Urinary bladder (tissue), 4 donors: ENCODE data around the gene SSX3. TPM values are rescaled to one million over a fixed set of nuclear protein-coding genes. Genes with fewer than 3 reads are reported as not detected.
"Not testable (repeated sequence)": the region's sequence is repeated elsewhere in the genome, so short reads cannot be mapped to it uniquely, and the experiment has no call there.

ENCODE experiments used
- DNase-seq: peaks from one replicate; pipeline ENCODE4 v3.0.0-alpha.2; 2015; ENCODE audit errors: extremely low spot score
- H3K27ac ChIP-seq: one replicate; pipeline ENCODE4 v1.5.1; 2013; ENCODE audit warnings: low read depth, mild to moderate bottlenecking, moderate library complexity
- H3K36me3 ChIP-seq: one replicate; pipeline ENCODE4 v1.6.1; 2013; ENCODE audit warnings: mild to moderate bottlenecking, moderate library complexity; ENCODE audit not compliant: insufficient read depth
- H3K4me1 ChIP-seq: one replicate; pipeline ENCODE4 v1.6.1; 2013; ENCODE audit warnings: mild to moderate bottlenecking, moderate library complexity; ENCODE audit not compliant: insufficient read depth
- H3K4me3 ChIP-seq: one replicate; pipeline ENCODE4 v1.5.1; 2013; ENCODE audit warnings: low read depth, low read length
- WGBS: extraction: QIAGEN DNeasy Blood & Tissue Kit; methylation state at CpG from one replicate; pipeline ENCODE4 v1.1.7; 2013; 5-methylcytosine and 5-hydroxymethylcytosine counted together
- polyA plus RNA-seq: library from polyadenylated mRNA; stranded (reverse); fragments of 200-250 nt; gene quantifications from one replicate; pipeline ENCODE4 v1.2.3, GENCODE V29; 2013
- total RNA-seq: library from RNA; depleted of rRNA; stranded (reverse); fragments of >200 nt; gene quantifications from one replicate; pipeline ENCODE4 v1.2.3, GENCODE V29; 2014
- donor health status: healthy with polysubstance abuse.
- donor health status: healthy.

The SSX3 gene, protein sequence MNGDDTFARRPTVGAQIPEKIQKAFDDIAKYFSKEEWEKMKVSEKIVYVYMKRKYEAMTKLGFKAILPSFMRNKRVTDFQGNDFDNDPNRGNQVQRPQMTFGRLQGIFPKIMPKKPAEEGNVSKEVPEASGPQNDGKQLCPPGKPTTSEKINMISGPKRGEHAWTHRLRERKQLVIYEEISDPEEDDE
- total RNA-seq (not detected), polyA plus RNA-seq (not detected)

DNA sequence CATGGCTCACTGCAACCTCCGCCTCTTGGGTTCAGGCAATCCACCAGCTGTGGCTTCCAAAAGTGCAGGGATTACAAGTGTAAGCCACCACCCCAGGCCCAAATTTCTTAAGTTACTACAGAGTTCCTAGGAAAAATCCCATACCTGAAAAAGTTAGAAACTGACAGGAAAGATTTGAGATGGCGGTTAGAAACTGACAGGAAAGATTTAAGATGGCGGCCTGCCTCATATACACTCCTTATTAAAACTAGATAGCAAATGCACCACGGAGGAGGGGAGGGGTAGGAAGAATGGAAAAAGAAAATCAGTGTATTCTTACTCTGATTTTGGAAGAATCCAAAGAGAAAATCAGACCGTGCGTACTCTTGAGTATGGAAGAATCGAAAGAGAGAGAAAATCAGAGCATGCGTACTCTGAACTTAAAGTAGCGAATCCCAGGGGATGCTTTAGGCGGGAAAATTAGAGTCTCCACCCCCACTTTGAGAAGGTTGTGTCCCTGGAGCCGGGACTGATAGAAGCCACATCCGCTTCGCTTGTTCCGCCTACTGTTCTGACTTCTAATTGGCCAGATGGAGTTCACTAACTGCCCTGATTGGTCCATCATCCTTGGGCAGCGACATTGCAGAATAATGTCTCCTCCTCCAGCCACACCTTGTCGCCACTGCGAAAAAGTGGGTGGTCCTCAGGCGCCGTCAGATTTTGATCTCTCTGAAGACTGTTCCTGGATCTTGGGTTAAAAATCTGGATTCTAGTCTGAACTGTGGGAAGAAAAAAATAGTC is at the start of gene SSX3:
Gene SSX3, minus strand, starts transcription at position 389 of the 780 bp plus-strand sequence. CDS start 1,454 bp downstream, outside the sequence.
- WGBS, result 95% methylated on average over 19 of the region's 19 CpGs
- not testable (repeated sequence) for H3K4me1 ChIP-seq, DNase-seq, H3K27ac ChIP-seq, H3K36me3 ChIP-seq, H3K4me3 ChIP-seq

DNA sequence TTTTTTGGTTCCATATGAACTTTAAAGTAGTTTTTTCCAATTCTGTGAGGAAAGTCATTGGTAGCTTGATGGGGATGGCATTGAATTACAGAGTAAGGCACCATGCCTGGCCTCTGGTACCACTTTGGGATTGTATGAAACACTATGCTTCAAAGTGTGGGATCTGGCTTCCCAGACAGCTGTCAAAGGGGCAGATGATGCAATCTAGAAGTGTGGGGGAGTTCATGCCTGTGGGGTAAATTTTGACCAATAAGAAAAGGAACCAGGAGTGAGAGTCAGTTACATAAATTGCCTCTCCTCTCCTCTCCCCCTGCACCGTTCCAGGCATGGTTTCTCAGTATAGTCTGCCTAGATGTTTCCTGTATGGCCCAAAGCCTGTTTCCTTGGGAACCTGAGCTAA is 41.3 kb upstream of the SSX3 start:
- H3K4me1 ChIP-seq, H3K27ac ChIP-seq, H3K36me3 ChIP-seq, DNase-seq, H3K4me3 ChIP-seq: not testable (repeated sequence)
- 14% methylated on average over 1 of the region's 1 CpG for WGBS

DNA sequence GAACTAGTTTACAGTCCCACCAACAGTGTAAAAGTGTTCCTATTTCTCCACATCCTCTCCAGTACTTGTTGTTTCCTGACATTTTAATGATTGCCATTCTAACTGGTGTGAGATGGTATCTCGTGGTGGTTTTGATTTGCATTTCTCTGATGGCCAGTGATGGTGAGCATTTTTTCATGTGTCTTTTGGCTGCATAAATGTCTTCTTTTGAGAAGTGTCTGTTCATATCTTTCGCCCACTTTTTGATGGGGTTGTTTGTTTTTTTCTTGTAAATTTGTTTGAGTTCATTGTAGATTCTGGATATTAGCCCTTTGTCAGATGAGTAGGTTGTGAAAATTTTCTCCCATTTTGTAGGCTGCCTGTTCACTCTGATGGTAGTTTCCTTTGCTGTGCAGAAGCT is 40.4 kb upstream of the SSX3 start:
- 96% methylated on average over 1 of the region's 2 CpGs for WGBS
- DNase-seq, H3K4me1 ChIP-seq, H3K36me3 ChIP-seq, H3K27ac ChIP-seq, H3K4me3 ChIP-seq: not testable (repeated sequence)

DNA sequence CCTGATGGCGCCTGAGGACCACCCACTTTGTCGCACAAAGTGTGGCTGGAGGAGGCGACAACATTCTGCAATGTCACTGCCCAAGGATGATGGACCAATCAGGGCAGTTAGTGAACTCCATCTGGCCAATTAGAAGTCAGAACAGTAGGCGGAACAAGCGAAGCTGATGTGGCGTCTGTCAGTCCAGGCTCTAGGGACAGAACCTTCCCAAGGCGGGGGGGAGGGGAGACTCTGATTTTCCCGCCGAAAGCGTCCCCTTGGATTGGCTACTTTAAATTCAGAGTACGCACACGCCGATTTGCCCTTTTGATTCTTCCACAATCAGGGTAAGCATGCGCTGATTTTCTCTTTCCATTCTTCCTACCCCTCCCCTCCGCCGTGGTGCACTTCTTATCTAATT is 26.7 kb upstream of the SSX3 start, which contains the start of gene SSX4:
Gene SSX4, plus strand, starts transcription at position 301 of the 400 bp plus-strand sequence. CDS start 515 bp downstream, outside the sequence.
- H3K4me3 ChIP-seq, H3K36me3 ChIP-seq, H3K4me1 ChIP-seq, H3K27ac ChIP-seq, DNase-seq: not testable (repeated sequence)
- no CpG with 5 or more reads among the region's 16 CpGs for WGBS

DNA sequence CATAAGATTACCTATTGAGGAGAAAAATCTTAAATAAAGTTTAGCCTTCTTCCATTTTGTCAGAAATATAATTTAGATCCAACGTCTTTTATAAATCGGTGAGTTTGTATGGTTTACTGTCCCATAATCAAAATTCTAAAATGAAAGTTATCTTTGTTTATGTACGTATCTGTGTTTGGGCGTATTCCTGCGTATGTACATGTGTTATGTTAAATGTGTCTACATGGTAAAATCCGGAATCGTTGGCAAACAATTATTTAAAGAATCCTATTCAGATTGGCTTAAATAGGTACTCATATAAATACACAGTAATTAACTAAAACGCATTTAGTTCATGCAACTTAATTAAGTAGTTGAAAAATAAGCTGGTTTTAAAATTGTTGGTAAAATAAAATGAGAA is 13.9 kb upstream of the SSX3 start:
- H3K4me3 ChIP-seq, H3K36me3 ChIP-seq, H3K27ac ChIP-seq, H3K4me1 ChIP-seq, DNase-seq: not testable (repeated sequence)
- no CpG with 5 or more reads among the region's 8 CpGs for WGBS

DNA sequence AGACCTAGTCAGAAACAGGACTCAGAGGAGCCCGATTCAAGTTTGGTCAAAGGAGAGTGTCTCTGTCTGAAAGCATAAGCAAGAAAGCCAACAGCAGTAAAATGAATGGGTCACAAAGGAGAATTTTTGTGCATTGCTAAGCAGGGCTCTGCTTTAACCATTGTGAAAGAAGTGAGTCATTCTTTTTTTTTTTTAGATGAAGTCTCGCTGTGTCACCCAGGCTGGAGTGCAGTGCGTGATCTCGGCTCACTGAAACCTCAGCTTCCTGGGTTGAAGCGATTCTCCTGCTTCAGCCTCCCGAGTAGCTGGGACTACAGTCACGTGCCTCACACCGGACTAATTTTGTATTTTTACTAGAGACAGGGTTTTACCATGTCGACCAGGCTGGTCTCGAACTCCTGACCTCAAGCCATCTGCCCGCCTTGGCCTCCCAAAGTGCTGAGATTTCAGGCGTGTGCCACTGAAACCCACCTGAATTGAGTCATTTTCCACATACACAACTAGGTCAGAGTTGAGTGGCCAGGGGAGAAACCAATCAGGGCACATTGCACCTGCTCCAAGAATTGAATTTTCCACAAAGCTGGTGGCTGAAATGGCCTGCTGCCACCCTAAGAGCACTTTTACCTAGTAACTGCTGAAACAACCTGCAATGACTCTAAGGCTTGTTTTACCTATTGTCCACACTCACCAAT is 11.4 kb upstream of the SSX3 start:
- not testable (repeated sequence) for DNase-seq, H3K27ac ChIP-seq, H3K4me3 ChIP-seq, H3K36me3 ChIP-seq, H3K4me1 ChIP-seq
- WGBS, result no CpG with 5 or more reads among the region's 12 CpGs

DNA sequence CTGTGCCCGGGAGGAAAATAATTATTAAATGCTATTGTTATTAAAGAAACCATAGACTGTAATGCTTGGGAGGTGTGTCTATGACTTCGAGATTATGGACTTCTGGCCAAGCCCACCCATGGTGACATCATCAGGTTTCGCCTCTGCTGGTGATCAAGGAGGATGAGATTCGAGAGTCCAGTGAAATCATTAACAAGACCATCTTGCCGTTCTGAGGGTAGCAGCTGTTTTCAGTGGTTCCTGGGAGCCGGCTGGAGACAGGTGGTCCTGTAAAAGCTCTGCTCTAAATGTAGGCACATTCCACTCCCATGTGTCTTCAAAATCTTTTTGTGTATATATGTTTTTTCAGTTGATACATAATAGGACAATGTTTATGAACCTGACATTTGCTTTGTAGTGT is 2.8 kb upstream of the SSX3 start:
- H3K36me3 ChIP-seq, DNase-seq, H3K4me3 ChIP-seq, H3K4me1 ChIP-seq, H3K27ac ChIP-seq: not testable (repeated sequence)
- 53% methylated on average over 6 of the region's 6 CpGs for WGBS

DNA sequence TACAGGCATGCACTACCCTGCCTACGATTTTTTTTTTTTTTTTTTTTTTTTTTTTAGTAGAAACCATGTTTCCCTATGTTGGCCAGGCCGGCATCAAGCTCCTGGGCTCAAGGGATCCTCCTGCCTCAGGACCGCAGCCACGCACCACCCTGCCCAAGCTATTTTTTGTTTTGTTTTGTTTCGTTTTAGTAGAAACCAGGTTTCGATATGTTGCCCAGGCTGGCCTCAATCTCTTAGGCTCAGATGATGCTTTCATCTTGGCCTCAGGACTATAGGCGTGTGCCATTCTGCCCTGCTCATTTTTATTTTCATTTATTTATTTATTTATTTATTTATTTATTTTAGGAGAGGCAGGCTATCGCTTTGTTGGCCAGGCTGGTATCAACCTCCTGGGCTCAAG is 1.2 kb upstream of the SSX3 start:
- no peak for DNase-seq
- Histone ChIP-seq H3K27ac (no peak overlapping the region), H3K4me3 (no peak overlapping the region), H3K4me1 (no peaks in the 10 kb centered on the region), H3K36me3 (no peaks in the 10 kb centered on the region)
- WGBS, result 96% methylated on average over 7 of the region's 8 CpGs

DNA sequence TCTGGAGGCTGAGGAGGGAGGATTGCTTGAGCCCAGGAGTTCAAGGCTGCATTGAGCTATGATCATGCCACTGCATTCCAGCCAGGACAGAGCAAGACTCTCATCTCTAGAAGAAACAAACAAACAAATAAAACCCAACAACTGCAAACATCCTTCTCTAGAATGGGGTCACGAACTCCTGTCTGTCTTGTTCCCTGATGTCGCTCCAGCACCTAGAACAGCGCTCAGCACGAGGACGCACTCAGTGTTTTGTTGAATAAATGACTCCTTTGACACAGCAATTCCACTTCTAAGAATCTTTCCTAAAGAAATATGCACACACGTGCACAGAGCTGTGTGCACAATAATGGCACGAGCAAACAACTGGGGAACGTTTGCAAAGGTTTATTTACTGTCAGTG is 10.4 kb downstream of the SSX3 start:
- H3K36me3 ChIP-seq, result not testable (repeated sequence)
- 44% methylated on average over 8 of the region's 8 CpGs for WGBS

DNA sequence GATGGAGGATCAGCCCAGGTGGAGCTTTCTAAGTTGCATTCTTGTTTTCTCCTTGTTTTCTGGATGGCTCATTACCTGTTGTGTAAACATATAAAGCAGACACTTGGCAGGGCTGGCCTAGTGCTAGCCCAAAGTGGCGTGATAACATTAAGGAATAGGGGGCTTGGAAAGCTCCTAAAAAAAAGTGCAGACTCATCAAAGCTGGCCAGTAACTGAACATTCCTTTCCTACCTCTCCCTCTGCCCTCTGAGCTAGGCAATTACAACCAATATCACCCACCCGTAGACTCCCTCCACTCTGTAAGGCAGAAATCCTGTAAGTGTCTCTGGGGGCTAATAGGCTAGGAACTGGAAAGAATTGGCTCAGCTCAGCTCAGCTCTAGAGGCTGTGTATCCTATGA is 42.5 kb downstream of the SSX3 start:
- WGBS, result 46% methylated on average over 2 of the region's 2 CpGs
- not testable (repeated sequence) for DNase-seq, H3K36me3 ChIP-seq, H3K4me3 ChIP-seq, H3K4me1 ChIP-seq, H3K27ac ChIP-seq

More for the DNA sequence above, 10.4 kb downstream of the SSX3 start:
- DNase-seq, H3K4me1 ChIP-seq, H3K4me3 ChIP-seq, H3K27ac ChIP-seq: not testable (repeated sequence)

DNA sequence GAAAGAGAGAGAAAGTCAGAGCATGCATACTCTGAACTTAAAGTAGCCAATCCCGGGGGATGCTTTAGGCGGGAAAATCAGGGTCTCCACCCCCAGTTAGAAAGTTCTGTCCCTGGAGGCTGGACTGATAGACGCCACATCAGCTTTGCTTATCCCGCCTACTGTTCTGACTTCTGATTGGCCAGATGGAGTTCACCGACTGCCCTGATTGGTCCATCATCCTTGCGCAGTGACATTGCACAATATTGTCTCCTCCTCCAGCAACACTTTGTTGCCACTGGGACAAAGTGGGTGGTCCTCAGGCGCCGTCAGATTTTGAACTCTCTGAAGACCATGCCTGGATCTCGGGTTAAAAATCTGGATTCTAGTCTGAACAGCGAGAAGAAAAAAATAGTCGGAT is 50.3 kb downstream of the SSX3 start:
- Histone ChIP-seq H3K4me1 (no peaks in the 10 kb centered on the region), H3K36me3 (no peaks in the 10 kb centered on the region), H3K4me3 (no peak overlapping the region), H3K27ac (no peak overlapping the region)
- DNase-seq, result no peak
- WGBS, result 93% methylated on average over 11 of the region's 11 CpGs
